ENCODE results near the gene BAAT.

DNA sequence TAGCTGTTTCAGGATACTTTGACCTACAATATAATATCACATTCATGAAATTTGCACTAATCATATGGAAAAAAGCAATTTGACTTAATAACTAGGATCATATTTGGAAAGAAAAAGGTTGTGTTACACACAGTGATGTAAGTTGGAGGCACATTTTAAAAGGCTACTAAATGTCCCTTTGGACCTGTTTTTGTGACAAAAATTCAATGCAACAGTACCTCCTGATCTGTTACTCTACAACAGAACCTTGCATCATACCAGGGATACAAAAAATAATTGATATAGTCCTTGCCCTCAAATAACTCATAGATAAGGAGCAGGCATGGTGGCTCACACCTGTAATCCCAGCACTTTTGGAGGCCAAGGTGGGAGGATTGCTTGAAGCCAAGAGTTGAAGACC lies 67.1 kb downstream of the BAAT start:
- TF ChIP-seq, protein P1, sequence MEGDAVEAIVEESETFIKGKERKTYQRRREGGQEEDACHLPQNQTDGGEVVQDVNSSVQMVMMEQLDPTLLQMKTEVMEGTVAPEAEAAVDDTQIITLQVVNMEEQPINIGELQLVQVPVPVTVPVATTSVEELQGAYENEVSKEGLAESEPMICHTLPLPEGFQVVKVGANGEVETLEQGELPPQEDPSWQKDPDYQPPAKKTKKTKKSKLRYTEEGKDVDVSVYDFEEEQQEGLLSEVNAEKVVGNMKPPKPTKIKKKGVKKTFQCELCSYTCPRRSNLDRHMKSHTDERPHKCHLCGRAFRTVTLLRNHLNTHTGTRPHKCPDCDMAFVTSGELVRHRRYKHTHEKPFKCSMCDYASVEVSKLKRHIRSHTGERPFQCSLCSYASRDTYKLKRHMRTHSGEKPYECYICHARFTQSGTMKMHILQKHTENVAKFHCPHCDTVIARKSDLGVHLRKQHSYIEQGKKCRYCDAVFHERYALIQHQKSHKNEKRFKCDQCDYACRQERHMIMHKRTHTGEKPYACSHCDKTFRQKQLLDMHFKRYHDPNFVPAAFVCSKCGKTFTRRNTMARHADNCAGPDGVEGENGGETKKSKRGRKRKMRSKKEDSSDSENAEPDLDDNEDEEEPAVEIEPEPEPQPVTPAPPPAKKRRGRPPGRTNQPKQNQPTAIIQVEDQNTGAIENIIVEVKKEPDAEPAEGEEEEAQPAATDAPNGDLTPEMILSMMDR (IDR thresholded peaks at IDR 0.05; ENCODE audit: insufficient read depth, low read length, poor library complexity, severe bottlenecking): no peak
- TF ChIP-seq EZH2phosphoT487 (conservative IDR thresholded peaks at IDR 0.05; ENCODE audit: low read length): no peak

All from SU-DHL-6 (cell line).